ENCODE data around the gene MRPS18B. TPM values are rescaled to one million over a fixed set of nuclear protein-coding genes. Genes with fewer than 3 reads are reported as not detected.

MRPS18B gene
- total RNA-seq, 2 experiments from 2014 or later: 59.0 to 79.6 TPM

- intact Hi-C loops (cut with micrococcal nuclease; ENCODE audit: unreplicated experiment): loop anchor here (2.0 kb wide), 1 partner anchor 57 kb away; the partner anchor contains the start of genes GNL1 and PRR3
- ChIA-PET POLR2A (interaction anchor here (0.6 to 3.6 kb wide), 13 partner anchors 10 to 653 kb away, joined by 3 to 38 read pairs (median 5); partner anchors contain the start of genes MDC1 and TUBB), CTCF (ENCODE audit: unreplicated experiment) (no interaction called here)
- Histone ChIP-seq H3K4me2 (ENCODE audit: low read length) (peak overlapping the region; percentile 99), H2AFZ (ENCODE audit: low read length) (no peak overlapping the region), H3K4me3 (ENCODE audit: low read depth, low read length, poor library complexity, severe bottlenecking) (peak overlapping the region; percentile 88), H3K27ac (ENCODE audit: low read depth, low read length, poor library complexity, severe bottlenecking) (peak overlapping the region; percentile 91), H3K4me1 (ENCODE audit: insufficient read depth, low read length, poor library complexity, severe bottlenecking) (peaks cover 33% of the 10 kb centered on the region), H3K36me3 (ENCODE audit: insufficient read depth, low read length) (peaks cover 71% of the 10 kb centered on the region), H3K9me3 (ENCODE audit: low read length) (no peaks in the 10 kb centered on the region), H3K79me2 (ENCODE audit: insufficient read depth, low read depth, low read length) (peaks cover 70% of the 10 kb centered on the region), H4K20me1 (ENCODE audit: insufficient read depth, low read length) (peaks cover 30% of the 10 kb centered on the region; the same call in 1 of the 2 replicates), H3K9me2 (ENCODE audit: insufficient read depth, low read length) (no peaks in the 10 kb centered on the region)
- DNase-seq (ENCODE audit: low spot score): no peak
- no TSS peak for BruUV-seq (replicated peaks)
- TF ChIP-seq CTCF (conservative IDR thresholded peaks at IDR 0.05; ENCODE audit: low read length) (no peak), EZH2phosphoT487 (IDR thresholded peaks at IDR 0.05; ENCODE audit: borderline replicate concordance, low read depth, low read length) (no peak)
Measured at GRCh38 chr6:30614044-30614842, 3.4 kb upstream of the MRPS18B start.

GRCh38 chr6:30614843-30615218 lies 2.8 kb upstream of the MRPS18B start:
- POLR2A ChIA-PET: interaction anchor here (0.6 to 3.6 kb wide), 14 partner anchors 16 to 882 kb away, joined by 3 to 38 read pairs (median 5); partner anchors contain the start of genes MDC1 and TUBB
- Histone ChIP-seq H2AFZ (ENCODE audit: low read length) (no peak overlapping the region), H3K79me2 (ENCODE audit: insufficient read depth, low read depth, low read length) (peaks cover 75% of the 10 kb centered on the region)

More at GRCh38 chr6:30614843-30615218, 2.8 kb upstream of the MRPS18B start:
- Histone ChIP-seq H3K27ac (ENCODE audit: low read depth, low read length, poor library complexity, severe bottlenecking) (peak overlapping the region; percentile 91), H3K9me3 (ENCODE audit: low read length) (no peaks in the 10 kb centered on the region), H4K20me1 (ENCODE audit: insufficient read depth, low read length) (peaks cover 30% of the 10 kb centered on the region; the same call in 1 of the 2 replicates), H3K36me3 (ENCODE audit: insufficient read depth, low read length) (peaks cover 71% of the 10 kb centered on the region), H3K4me1 (ENCODE audit: insufficient read depth, low read length, poor library complexity, severe bottlenecking) (peaks cover 37% of the 10 kb centered on the region), H3K9me2 (ENCODE audit: insufficient read depth, low read length) (no peaks in the 10 kb centered on the region), H3K4me3 (ENCODE audit: low read depth, low read length, poor library complexity, severe bottlenecking) (peak overlapping the region; percentile 88), H3K4me2 (ENCODE audit: low read length) (peak overlapping the region; percentile 99)
- CTCF ChIA-PET (ENCODE audit: unreplicated experiment): no interaction called here
- TF ChIP-seq EZH2phosphoT487 (IDR thresholded peaks at IDR 0.05; ENCODE audit: borderline replicate concordance, low read depth, low read length) (no peak), CTCF (conservative IDR thresholded peaks at IDR 0.05; ENCODE audit: low read length) (no peak)
- intact Hi-C loops (cut with micrococcal nuclease; ENCODE audit: unreplicated experiment): loop anchor here (2.0 to 5.0 kb wide), 4 partner anchors 58 to 587 kb away; partner anchors contain the start of genes FLOT1, GNL1, IER3 and PPP1R18
- no TSS peak for BruUV-seq (replicated peaks)
- peak; percentile 97 for DNase-seq (ENCODE audit: low spot score)

Measured in OCI-LY7 (cell line).